Frontal cortex (tissue), 4 donors: Measurements from ENCODE around the gene RSPH1. TPM values are rescaled to one million over a fixed set of nuclear protein-coding genes. Genes with fewer than 3 reads are reported as not detected.

ENCODE experiments used
- DNase-seq, 2 donors: peaks; one replicate each; pipeline ENCODE4 v3.0.0; 2012; ENCODE audit warnings: low spot score in 2 of 2
- FAIRE-seq: peaks from 2 replicates; lab custom pipeline; 2012; peaks lifted over from hg19 to GRCh38; lab: Jason Lieb, UNC
- total RNA-seq: library from RNA; depleted of rRNA; stranded (reverse); fragments of >200 nt; gene quantifications from one replicate; pipeline ENCODE4 v1.2.3, GENCODE V29; 2014
- donor health status: control.
- donor health status: control.
- donor health status: control.

The RSPH1 gene
- total RNA-seq, 1 donor from 2014 or later = 0.41 TPM

- DNase-seq = peak in 1 of 2 donors; percentile 42
- FAIRE-seq = no peak
Measured at GRCh38 chr21:42515708-42516502, 19.9 kb upstream of the RSPH1 start.

GRCh38 chr21:42514883-42515228 is 18.8 kb upstream of the RSPH1 start:
- FAIRE-seq = no peak
- no peak for DNase-seq

GRCh38 chr21:42513985-42514882 is 18.2 kb upstream of the RSPH1 start:
- FAIRE-seq (no peak), DNase-seq (peak in 1 of 2 donors; percentile 55)

GRCh38 chr21:42513151-42513984 is 17.3 kb upstream of the RSPH1 start, which contains the start of gene SLC37A1:
SLC37A1 (plus strand) TSS chr21:42513852; CDS start chr21:42518455, 4,603 bp downstream.
- DNase-seq = peak; percentile 46
- no peak for FAIRE-seq

GRCh38 chr21:42512346-42513034 is 16.5 kb upstream of the RSPH1 start:
- no peak for FAIRE-seq
- no peak for DNase-seq

- FAIRE-seq (no peak), DNase-seq (no peak)
Measured at GRCh38 chr21:42509244-42509643, 13.2 kb upstream of the RSPH1 start.

GRCh38 chr21:42508371-42508770 is 12.3 kb upstream of the RSPH1 start:
- FAIRE-seq (no peak), DNase-seq (no peak)

- FAIRE-seq = no peak
Measured at GRCh38 chr21:42507418-42507817, 11.4 kb upstream of the RSPH1 start.

GRCh38 chr21:42505090-42505726 is 9.2 kb upstream of the RSPH1 start:
- DNase-seq (no peak), FAIRE-seq (no peak)

More at GRCh38 chr21:42507418-42507817, 11.4 kb upstream of the RSPH1 start:
- DNase-seq = no peak

- DNase-seq (no peak), FAIRE-seq (no peak)
Measured at GRCh38 chr21:42503711-42504110, 7.7 kb upstream of the RSPH1 start.

- DNase-seq = no peak
- FAIRE-seq = no peak
Measured at GRCh38 chr21:42500736-42501135, 4.7 kb upstream of the RSPH1 start.

GRCh38 chr21:42500225-42500624 is 4.2 kb upstream of the RSPH1 start:
- no peak for DNase-seq
- no peak for FAIRE-seq

- DNase-seq = no peak
- no peak for FAIRE-seq
Measured at GRCh38 chr21:42499444-42500112, 3.6 kb upstream of the RSPH1 start.

- DNase-seq (no peak), FAIRE-seq (no peak)
Measured at GRCh38 chr21:42498012-42498411, 2.0 kb upstream of the RSPH1 start.

- no peak for FAIRE-seq
- DNase-seq = no peak
Measured at GRCh38 chr21:42496839-42497202, 797 bp upstream of the RSPH1 start.

- FAIRE-seq = no peak
- no peak for DNase-seq
Measured at GRCh38 chr21:42495765-42496119, 282 bp downstream of the RSPH1 start.

GRCh38 chr21:42495027-42495426 is 997 bp downstream of the RSPH1 start:
- DNase-seq = no peak
- FAIRE-seq = no peak
